ENCODE results near the gene ATP10A.
"Not testable (repeated sequence)": the region's sequence is repeated elsewhere in the genome, so short reads cannot be mapped to it uniquely, and the experiment has no call there.

ATP10A gene

DNA sequence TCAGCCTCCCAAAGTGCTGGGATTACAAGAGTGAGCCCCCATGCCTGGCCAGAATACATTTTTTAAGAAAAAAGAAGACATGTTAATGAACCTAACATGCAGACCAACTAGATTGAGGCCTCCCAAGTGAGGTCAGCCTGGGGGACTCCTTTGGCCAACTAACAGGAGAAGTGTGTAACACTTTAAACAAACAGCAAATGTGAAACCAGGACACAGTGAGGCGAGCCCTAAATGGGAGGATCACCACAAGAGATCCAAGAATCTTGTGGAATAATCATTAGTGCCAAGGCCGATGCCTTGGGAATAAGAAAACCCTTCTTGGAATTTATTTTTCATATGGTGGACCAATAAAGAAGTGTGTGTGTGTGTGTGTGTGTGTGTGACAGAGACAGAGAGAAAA, 73.9 kb downstream of the ATP10A start:
- no peak for DNase-seq

GRCh38 chr15:25787855-25788520, 75.1 kb downstream of the ATP10A start:
- DNase-seq = no peak

DNA sequence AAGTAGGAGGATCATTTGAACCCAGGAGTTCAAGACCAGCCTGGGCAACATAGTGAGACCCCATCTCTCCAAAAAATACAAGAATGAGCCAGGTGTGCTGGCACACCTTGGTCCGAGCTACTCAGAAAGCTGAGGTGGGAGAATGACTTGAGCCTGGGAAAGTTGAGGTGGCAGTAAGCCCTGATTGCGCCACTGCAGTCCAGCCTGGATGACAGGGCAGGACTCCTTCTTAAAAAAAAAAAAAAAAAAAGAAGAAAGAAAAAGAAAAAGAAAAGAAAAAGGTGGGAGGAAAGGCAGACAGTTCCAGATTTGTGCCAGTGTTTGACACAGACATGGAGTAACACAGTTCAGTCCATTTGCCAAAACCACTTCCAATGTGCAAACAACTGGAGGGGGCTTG, 75.7 kb downstream of the ATP10A start:
- DNase-seq = no peak

- no peak for DNase-seq
Measured at GRCh38 chr15:25786040-25786439, 77.1 kb downstream of the ATP10A start.

DNA sequence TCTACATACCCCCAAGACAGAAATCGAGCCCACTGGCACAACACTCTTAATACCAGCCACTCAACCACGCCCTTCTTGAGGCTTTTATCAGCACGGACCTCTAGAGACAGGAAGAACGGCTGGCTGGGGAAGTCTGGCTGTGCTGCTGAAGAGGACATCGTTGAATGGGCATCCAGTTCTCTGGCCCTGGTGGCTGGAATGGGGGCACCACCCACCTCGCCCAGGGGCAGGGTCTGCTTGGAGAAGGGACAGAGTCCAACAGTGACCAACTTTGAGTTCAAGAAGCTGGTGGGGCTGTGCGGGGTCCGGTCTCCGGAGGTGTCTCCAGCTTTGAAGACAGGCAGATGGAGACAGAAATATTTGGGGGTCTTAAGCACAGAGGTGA, 77.5 kb downstream of the ATP10A start:
- DNase-seq = no peak

DNA sequence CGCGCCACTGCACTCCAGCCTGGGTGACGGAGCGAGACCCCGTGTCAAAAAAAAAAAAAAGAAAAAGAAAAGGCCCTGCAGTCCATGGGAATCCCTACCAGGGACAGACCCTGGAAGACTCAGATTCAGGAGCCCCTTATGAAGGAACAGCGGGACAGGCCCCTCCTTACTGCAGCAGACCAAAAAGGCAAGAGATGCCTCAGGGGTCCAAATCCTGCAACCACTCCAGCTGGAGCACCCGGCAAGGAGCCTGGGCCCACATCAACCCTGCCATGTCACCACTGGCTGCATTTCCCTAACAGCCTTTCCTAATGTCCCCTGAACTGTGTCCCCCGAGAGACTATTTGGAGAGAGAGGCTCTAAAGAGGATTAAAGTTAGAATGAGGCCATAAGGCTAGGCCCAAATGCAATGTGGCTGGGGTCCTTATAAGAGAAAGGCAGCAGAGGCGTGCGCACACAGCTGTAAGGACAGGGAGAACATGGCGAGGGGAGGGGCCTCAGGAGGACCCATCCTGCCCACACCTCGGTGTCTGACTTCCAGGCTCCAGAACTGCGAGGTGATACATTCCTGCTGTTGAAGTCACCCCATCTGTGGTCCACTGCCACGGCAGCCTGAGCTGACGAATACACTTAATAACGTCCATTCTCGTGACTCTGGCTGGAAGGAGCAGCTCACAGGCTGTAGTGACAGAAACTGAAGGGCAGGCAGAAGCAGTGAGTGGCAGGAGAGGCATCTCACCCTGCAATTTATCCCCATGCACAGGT, 78.1 kb downstream of the ATP10A start:
- no peak for DNase-seq

GRCh38 chr15:25783607-25784540, 79.3 kb downstream of the ATP10A start:
- DNase-seq = no peak

DNA sequence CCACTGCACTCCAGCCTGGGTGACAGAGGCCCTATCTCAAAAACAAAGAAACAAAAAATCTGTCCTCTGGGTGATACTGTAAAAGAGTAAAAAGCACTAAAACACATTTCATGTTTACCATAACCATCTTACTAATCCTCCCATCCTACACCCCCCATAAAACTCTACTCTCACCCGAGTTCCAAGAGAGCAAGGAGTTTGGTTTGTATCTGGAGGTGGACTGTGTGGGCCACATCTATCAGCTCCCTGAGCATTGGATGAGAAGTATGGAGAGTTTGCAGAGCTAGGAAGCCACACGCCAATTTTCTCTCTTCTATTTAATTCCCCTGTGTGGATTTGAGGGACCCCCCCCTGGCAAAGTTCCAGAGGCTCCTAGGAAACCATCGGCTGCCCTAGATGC, 80.0 kb downstream of the ATP10A start:
- no peak for DNase-seq

DNA sequence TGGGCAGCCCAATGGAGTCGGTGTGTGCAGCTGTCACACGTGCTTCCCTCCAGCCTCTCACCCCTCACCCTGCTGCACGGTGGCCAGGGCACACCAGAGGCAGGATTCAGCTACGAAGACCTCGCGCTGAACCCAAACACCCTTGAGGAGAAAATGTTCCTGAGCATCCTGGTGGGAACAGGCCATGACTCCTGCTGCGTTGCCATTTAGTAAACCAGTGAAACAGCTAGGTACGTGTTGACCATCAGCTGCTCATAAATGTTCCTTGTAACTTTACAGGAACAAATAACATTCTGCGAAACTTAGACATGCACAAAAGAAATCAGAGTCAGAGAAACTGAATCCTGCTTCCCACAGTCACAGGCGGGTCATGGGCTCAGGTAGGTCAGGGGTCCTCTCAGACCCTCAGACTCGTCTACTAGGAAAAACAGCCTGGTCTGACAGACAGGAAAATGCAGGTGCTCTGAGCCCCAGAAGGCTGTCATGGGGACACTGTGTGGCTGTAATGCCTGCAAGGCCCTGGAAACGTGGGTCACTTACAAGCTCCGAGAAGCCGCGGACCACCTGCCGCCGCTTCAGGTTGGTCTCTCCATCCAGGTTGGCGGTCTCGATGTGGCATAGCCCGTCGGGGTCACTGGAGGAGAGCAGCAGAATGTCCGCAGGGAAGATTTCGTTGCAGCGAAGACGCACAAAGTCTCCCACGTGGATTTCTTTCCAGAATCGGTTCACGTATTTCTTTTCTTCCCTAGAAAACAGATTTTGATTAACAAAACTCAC, 82.5 kb downstream of the ATP10A start:
- DNase-seq = no peak

DNA sequence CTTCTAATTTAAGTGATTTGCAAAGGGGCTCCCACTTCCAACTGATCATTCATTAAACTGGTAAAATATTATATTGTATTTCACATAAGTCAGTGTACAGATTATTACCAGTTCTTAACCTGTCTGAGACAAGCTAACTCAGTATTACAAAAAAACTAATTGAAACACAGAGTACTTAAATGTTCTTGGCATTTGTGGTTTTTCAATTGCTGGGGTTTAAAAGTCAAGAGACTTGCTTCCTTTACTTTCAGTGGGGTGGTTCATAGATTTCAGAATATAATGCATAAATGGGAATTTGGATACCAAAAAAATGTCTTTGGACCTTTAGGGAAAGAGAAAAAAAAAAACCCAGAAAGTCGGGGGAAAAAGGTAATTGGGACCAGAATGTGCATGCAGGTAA, 85.0 kb downstream of the ATP10A start:
- DNase-seq = no peak

- DNase-seq = no peak
Measured at GRCh38 chr15:25777037-25777436, 86.1 kb downstream of the ATP10A start.

- no peak for DNase-seq
Measured at GRCh38 chr15:25776071-25776746, 86.9 kb downstream of the ATP10A start.

GRCh38 chr15:25775317-25775912, 87.7 kb downstream of the ATP10A start:
- no peak for DNase-seq

- no peak for DNase-seq
Measured at GRCh38 chr15:25774871-25775270, 88.3 kb downstream of the ATP10A start.

- no peak for DNase-seq
Measured at GRCh38 chr15:25773248-25773647, 89.9 kb downstream of the ATP10A start.

GRCh38 chr15:25772500-25772899, 90.6 kb downstream of the ATP10A start:
- no peak for DNase-seq

GRCh38 chr15:25771736-25772135, 91.4 kb downstream of the ATP10A start:
- not testable (repeated sequence) for DNase-seq

DNA sequence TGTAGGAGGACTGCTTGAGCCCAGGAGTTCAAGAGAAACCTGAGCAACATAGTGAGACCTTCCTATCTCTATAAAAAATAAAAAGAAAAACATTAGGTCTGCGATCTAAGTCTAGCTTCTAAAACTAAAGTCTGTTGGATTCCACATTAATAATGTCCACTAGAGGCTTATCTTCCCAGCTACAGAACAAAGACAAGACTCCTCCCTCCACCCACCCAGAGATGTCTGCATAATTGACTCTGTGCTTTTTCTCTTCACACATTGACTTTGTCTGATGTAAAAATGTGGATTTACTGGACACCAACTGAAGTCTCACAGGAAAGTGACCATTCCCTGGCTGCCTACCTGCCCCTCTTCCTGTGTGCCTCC, 91.8 kb downstream of the ATP10A start:
- no peak for DNase-seq

- DNase-seq = no peak
Measured at GRCh38 chr15:25770618-25771337, 92.3 kb downstream of the ATP10A start.

- no peak for DNase-seq
Measured at GRCh38 chr15:25770031-25770430, 93.1 kb downstream of the ATP10A start.

GRCh38 chr15:25768271-25768670, 94.9 kb downstream of the ATP10A start:
- no peak for DNase-seq

Data from NCI-H2227 treated with DMSO at 0.1 percent for 48 hours (cell line).